Right lung (tissue), 5 donors: ENCODE results near the gene CLDN15. TPM values are rescaled to one million over a fixed set of nuclear protein-coding genes. Genes with fewer than 3 reads are reported as not detected.
"Not testable (repeated sequence)": the region's sequence is repeated elsewhere in the genome, so short reads cannot be mapped to it uniquely, and the experiment has no call there.

Source experiments
- DNase-seq, 2 donors: peaks; one replicate each; pipeline ENCODE4 v3.0.0-alpha.2; 2013
- polyA plus RNA-seq, 5 donors: library from polyadenylated mRNA; unstranded; fragments of 120-200 nt; gene quantifications; one replicate each; pipeline versions ENCODE4 v1.2.1 to v1.2.3, GENCODE V29; 2013; ENCODE audit warnings: inconsistent platforms in 1 of 5, low replicate concordance in 1 of 5; ENCODE audit not compliant: insufficient read length in 5 of 5, insufficient read depth in 1 of 5

Gene CLDN15
- polyA plus RNA-seq, 5 donors = 11.5 to 20.2 (median 16.4) TPM

- DNase-seq = no peak
Observed at GRCh38 chr7:101223528-101223927, 14.1 kb downstream of the CLDN15 start.

- DNase-seq = no peak
Observed at GRCh38 chr7:101222275-101222830, 15.2 kb downstream of the CLDN15 start.

- no peak for DNase-seq
Observed at GRCh38 chr7:101220295-101220694, 17.3 kb downstream of the CLDN15 start.

GRCh38 chr7:101218236-101219125, 19.1 kb downstream of the CLDN15 start:
- DNase-seq = no peak

GRCh38 chr7:101217388-101218235, 20.0 kb downstream of the CLDN15 start, which contains the start of the genes PLOD3 and ZNHIT1:
PLOD3 (minus strand) TSS chr7:101217581; CDS start chr7:101217274, 307 bp downstream.
ZNHIT1 (plus strand) TSS chr7:101218165; CDS start chr7:101218196, 31 bp downstream.
- DNase-seq = peak; percentile 95 to 98

GRCh38 chr7:101216860-101217387, 20.7 kb downstream of the CLDN15 start:
- DNase-seq = no peak

- DNase-seq = no peak
Observed at GRCh38 chr7:101216001-101216859, 21.4 kb downstream of the CLDN15 start.

- no peak for DNase-seq
Observed at GRCh38 chr7:101212014-101212413, 25.6 kb downstream of the CLDN15 start.

- DNase-seq = no peak
Observed at GRCh38 chr7:101211501-101211900, 26.1 kb downstream of the CLDN15 start.

GRCh38 chr7:101210143-101210542, 27.5 kb downstream of the CLDN15 start:
- no peak for DNase-seq

- DNase-seq = no peak
Observed at GRCh38 chr7:101208794-101209193, 28.8 kb downstream of the CLDN15 start.

GRCh38 chr7:101207459-101207858, 30.1 kb downstream of the CLDN15 start:
- DNase-seq = no peak

- DNase-seq = no peak
Observed at GRCh38 chr7:101206665-101207042, 30.9 kb downstream of the CLDN15 start.

GRCh38 chr7:101205901-101206664, 31.5 kb downstream of the CLDN15 start:
- no peak for DNase-seq

GRCh38 chr7:101203740-101204738, 33.6 kb downstream of the CLDN15 start:
- DNase-seq = not testable (repeated sequence)

GRCh38 chr7:101202603-101202918, 35.0 kb downstream of the CLDN15 start:
- no peak for DNase-seq

- DNase-seq = no peak
Observed at GRCh38 chr7:101201695-101202602, 35.7 kb downstream of the CLDN15 start.
